K562 (cell line): ENCODE measurements around the gene DIS3L.
"Not testable (repeated sequence)": the region's sequence is repeated elsewhere in the genome, so short reads cannot be mapped to it uniquely, and the experiment has no call there.

Experiments
- FOS ChIP-seq: IDR thresholded peaks from 3 replicates; pipeline ENCODE4 v1.6.1; 2011; ENCODE audit not compliant: insufficient read length; ENCODE audit errors: extremely low read depth
- HNRNPH1 ChIP-seq: fragments of 200-400 bp; formaldehyde crosslinking; optimal IDR thresholded peaks from 2 replicates; pipeline ENCODE3; 2017; ENCODE audit warnings: low read depth, mild to moderate bottlenecking, low read length, moderate library complexity
- KLF1 ChIP-seq: fragments of 450-650 bp; IDR thresholded peaks from 2 replicates; pipeline ENCODE4 v1.6.1; 2016; ENCODE audit warnings: missing genetic modification characterization, missing compliant biosample characterization
- SP2 ChIP-seq: IDR thresholded peaks from 2 replicates; pipeline ENCODE4 v1.6.1; 2011; ENCODE audit warnings: mild to moderate bottlenecking, low read depth, low read length, moderate library complexity; ENCODE audit not compliant: poor library complexity, severe bottlenecking; ENCODE audit errors: extremely low read depth
- TEAD2 ChIP-seq: fragments of 450-650 bp; IDR thresholded peaks from 2 replicates; pipeline ENCODE4 v1.6.1; 2016; ENCODE audit warnings: missing genetic modification characterization, control low read depth, missing compliant biosample characterization
- TRIM28 ChIP-seq: fragments of 450-650 bp; IDR thresholded peaks from 2 replicates; pipeline ENCODE4 v1.6.1; 2017
- ZFX ChIP-seq: sonication (generic); formaldehyde crosslinking; IDR thresholded peaks from 2 replicates; pipeline ENCODE4 v1.8.0; 2022; ENCODE audit warnings: mild to moderate bottlenecking, missing genetic modification reagents, moderate library complexity
- TF ChIP-seq, protein P1 (sequence below): fragments of 150-350 bp; conservative IDR thresholded peaks from 2 replicates; pipeline ENCODE4 v1.6.1; 2014; ENCODE audit warnings: low read length
- TF ChIP-seq, protein P2 (sequence below): fragments of 250-450 bp; sonication (Bioruptor Pico); IDR thresholded peaks from 2 replicates; pipeline ENCODE4 v1.5.0; 2022; ENCODE audit warnings: mild to moderate bottlenecking
- TF ChIP-seq, protein P3 (sequence below), 3 experiments: IDR thresholded peaks in 2 of 3; conservative IDR thresholded peaks in 1 of 3; 2 replicates each; pipeline ENCODE4 v1.5.1; 2011 to 2012; ENCODE audit warnings: low read length in 3 of 3, mild to moderate bottlenecking in 3 of 3, control low read depth in 2 of 3, improper control_type of control experiment in 1 of 3, inconsistent platforms in 1 of 3, low read depth in 1 of 3, mixed read lengths in 1 of 3, moderate library complexity in 1 of 3; ENCODE audit not compliant: insufficient read depth in 2 of 3

DNA sequence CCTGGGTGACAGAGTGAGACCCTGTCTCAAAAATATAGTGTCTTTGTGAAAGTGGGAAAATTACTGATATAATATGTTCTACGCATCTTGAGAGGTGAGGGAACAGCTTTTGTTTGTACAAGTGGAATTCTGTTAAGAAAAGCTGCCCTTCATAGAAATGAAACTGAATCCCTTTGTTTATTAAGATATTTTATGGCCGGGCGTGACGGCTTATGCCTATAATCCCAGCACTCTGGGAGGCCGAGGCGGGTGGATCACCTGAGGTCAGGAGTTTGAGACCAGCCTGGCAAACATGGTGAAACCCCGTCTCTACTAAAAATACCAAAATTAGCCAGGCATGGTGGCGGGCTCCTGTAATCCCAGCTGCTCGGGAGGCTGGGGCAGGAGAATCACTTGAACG lies 11.1 kb downstream of the DIS3L start:
- TF ChIP-seq HNRNPH1; KLF1 (tag); SP2; ZFX; TRIM28; TEAD2 (tag); FOS: not testable (repeated sequence)
- TF ChIP-seq, protein P1, sequence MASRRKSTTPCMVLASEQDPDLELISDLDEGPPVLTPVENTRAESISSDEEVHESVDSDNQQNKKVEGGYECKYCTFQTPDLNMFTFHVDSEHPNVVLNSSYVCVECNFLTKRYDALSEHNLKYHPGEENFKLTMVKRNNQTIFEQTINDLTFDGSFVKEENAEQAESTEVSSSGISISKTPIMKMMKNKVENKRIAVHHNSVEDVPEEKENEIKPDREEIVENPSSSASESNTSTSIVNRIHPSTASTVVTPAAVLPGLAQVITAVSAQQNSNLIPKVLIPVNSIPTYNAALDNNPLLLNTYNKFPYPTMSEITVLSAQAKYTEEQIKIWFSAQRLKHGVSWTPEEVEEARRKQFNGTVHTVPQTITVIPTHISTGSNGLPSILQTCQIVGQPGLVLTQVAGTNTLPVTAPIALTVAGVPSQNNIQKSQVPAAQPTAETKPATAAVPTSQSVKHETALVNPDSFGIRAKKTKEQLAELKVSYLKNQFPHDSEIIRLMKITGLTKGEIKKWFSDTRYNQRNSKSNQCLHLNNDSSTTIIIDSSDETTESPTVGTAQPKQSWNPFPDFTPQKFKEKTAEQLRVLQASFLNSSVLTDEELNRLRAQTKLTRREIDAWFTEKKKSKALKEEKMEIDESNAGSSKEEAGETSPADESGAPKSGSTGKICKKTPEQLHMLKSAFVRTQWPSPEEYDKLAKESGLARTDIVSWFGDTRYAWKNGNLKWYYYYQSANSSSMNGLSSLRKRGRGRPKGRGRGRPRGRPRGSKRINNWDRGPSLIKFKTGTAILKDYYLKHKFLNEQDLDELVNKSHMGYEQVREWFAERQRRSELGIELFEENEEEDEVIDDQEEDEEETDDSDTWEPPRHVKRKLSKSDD = not testable (repeated sequence)
- TF ChIP-seq, protein P2, sequence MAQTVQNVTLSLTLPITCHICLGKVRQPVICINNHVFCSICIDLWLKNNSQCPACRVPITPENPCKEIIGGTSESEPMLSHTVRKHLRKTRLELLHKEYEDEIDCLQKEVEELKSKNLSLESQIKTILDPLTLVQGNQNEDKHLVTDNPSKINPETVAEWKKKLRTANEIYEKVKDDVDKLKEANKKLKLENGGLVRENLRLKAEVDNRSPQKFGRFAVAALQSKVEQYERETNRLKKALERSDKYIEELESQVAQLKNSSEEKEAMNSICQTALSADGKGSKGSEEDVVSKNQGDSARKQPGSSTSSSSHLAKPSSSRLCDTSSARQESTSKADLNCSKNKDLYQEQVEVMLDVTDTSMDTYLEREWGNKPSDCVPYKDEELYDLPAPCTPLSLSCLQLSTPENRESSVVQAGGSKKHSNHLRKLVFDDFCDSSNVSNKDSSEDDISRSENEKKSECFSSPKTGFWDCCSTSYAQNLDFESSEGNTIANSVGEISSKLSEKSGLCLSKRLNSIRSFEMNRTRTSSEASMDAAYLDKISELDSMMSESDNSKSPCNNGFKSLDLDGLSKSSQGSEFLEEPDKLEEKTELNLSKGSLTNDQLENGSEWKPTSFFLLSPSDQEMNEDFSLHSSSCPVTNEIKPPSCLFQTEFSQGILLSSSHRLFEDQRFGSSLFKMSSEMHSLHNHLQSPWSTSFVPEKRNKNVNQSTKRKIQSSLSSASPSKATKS (CRISPR knock-in tag) = not testable (repeated sequence)
- TF ChIP-seq, protein P3, sequence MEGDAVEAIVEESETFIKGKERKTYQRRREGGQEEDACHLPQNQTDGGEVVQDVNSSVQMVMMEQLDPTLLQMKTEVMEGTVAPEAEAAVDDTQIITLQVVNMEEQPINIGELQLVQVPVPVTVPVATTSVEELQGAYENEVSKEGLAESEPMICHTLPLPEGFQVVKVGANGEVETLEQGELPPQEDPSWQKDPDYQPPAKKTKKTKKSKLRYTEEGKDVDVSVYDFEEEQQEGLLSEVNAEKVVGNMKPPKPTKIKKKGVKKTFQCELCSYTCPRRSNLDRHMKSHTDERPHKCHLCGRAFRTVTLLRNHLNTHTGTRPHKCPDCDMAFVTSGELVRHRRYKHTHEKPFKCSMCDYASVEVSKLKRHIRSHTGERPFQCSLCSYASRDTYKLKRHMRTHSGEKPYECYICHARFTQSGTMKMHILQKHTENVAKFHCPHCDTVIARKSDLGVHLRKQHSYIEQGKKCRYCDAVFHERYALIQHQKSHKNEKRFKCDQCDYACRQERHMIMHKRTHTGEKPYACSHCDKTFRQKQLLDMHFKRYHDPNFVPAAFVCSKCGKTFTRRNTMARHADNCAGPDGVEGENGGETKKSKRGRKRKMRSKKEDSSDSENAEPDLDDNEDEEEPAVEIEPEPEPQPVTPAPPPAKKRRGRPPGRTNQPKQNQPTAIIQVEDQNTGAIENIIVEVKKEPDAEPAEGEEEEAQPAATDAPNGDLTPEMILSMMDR (IDR thresholded peaks at IDR 0.05 in 2 of 3, conservative IDR thresholded peaks at IDR 0.05 in 1 of 3; ENCODE audit: insufficient read depth in 2 of 3, low read depth in 1 of 3, low read length in 3 of 3) = not testable (repeated sequence)
